Activated T-helper 1 cell treated with Interleukin-2 at 50 U/mL for 16 hours (primary cell): ENCODE data around the gene CD151.
A peak's percentile ranks its signal among the peaks of the same experiment; 100 is the strongest.

Source experiments
- DNase-seq: peaks from one replicate; pipeline ENCODE4 v3.0.0-alpha.2; 2020; ENCODE audit warnings: low read depth

Gene CD151

DNA sequence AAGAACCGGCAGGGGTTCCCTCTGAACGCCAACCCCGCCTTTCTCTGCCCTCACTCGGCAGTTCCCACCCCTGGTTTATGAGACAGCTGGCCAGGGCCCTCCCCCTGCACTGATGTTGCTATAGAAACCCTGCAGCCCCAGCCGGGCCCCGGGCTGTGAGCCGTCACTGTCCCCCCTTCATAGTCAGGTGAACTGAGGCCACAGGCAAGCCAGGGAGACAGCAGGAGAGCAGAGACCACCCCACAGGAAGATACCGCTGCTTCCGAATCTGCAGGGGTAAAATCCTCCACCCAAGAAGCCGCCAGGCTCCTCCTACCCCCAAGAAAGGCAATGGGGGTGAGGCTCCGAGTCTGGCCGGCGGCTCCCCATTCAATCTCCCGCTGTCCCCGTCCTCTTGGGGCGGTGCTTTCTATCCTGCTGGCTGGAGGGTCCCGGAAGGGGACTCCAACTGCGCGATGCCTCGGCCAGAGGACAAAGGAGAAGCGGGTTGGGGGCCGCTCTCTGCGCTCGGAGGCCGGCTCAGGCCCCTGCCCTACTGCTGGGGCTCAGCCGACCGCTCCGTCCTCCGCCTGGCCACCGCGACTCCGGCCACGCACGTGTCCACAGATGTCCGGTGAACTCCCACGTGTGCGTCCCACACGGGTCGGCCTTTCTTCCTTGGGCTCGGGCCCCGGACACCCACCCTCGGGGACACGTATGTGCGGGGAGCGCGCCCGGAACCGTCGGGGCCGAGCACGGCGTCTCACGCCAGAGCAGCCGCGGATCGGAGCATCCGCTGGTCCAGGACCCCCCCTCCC, 35.3 kb upstream of the CD151 start:
- peak; percentile 52 for DNase-seq

DNA sequence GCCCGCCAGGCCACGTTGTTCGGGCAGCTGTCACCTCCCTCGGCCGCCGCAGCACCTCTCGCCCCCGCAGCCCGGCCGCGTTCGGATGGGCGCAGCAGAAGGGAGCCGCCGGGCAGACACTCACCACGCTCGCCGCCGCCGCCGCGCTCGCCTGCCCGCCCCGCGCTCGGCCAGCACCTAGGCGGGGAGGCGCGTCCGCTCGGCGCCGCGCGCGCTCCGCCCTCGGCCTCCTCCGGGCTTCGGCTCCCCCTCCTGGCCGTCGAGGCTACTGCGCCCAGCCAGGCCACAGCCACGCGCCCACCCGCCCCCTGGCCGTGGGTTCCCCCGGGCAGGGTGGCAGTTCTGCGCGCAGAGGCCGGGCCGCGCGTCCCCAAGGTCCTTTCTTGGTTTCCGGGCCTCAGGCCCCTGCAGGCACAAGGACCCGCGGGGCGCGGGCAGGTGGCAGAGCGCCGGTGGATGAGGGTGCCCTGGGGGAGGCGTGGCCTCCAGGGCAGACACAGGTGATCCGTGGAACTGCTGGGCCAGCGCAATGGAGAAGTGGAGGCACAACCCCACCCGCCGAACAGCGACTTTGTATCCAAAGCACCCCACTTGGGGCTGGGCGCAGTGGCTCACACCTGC, 34.5 kb upstream of the CD151 start, which contains the start of gene SLC25A22:
Gene SLC25A22, minus strand, starts transcription at position 189 of the 621 bp plus-strand sequence. CDS start 3,275 bp downstream, outside the sequence.
- peak; percentile 78 for DNase-seq

DNA sequence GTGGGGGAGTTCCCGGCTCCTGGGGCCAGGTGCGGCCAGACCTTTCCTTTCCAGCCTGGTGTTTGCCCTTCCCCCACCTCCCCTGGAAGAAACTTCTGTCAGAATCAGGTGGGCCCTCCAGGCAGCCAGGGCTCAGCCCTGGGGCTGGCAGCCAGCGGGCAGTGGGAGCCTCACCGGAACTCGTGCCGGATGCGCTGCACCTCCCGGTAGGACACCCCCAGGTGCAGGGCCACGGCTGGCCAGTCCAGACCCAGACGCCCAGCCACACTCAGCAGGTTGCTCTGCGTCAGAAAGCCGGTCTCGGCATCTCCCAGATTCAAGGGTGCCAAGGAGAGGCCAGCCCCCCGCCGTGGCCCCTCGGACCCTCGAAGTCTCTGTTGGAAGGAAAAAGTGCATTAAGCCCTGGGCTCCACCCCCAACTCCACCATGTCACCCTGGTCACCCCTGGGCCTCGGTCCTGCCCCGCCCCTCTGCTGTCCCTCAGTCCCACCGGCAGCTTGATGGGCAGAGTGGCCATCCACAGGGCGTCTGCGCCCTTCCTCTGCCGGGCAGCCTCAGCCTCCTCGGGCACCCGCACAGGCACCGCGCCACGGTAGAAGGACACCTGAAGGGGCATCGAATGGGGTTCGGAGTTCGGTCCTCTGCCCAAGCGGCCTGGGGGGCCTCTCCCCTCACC, 33.0 kb upstream of the CD151 start:
- no peak for DNase-seq

- DNase-seq, result no peak
These were observed 32.3 kb upstream of the CD151 start for GRCh38 chr11:800473-800872.

DNA sequence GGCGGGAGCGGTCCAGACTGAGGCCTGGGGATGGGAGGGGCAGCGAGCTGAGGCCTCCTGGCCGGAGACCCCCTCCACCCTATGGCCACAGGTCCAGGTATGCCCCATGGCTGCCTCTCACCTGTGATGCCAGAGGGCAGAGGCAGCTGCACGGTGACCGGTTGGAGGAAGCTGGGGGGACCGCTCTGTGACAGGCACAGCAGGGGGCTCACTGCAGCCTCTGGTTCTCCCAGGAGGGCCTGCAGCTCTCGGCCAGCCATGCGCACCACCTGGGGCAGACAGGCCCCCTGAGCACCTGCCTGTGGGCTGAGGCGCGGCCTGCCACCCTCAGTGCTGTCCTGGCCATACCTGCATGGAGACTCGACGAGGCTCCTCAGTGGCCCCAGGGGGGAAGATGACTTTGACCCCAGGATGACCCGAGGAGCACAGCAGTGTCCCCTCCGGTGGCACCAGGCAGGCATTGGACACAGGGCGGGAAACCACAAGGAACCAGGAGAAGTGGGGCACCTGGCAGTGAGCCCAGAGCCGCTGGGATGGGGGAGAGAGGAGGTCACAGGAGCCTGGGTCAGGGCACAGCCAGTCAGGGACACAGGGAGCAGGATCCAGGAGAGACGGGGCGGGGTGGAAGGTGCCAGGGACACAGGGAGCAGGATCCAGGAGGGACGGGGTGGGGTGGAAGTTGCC, 31.5 kb upstream of the CD151 start:
- no peak for DNase-seq

GRCh38 chr11:802018-802617, 30.6 kb upstream of the CD151 start:
- no peak for DNase-seq

DNA sequence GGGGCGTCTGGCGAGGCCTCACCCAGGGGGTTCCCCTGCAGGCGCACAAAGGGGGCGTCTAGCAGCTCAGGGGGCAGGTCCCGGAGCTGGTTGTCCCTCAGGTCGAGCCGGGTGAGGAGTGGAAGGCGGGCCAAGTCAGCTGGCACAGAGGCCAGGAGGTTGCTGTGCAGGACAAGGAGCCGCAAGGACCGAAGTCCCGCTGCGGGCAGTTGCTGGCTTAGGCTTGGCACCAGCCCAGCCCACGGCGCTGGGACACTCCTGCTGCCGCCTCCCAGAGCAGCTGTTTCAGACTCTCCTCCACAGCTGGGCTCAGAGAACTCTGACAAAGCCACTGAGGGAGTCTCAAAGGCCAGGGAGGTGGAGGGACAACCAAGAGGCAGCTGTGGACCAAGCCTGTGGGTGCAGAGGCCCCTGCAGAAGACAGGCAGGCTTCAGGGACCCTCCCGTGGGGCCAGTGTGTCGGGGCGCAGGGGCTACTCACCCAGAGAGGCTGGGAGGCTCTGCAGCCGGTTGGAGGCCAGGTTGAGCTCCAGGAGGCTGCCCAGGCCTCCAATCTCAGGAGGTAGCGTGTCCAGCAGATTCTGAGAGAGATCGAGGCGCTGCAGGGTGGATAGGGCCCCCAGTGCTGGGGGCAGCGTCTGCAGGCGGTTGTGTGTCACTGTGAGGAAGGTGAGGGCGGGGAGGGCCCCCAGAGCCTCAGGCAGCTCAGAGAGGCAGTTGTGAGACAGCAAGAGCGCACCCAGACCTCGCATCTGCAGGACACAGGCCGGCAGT, 29.9 kb upstream of the CD151 start:
- no peak for DNase-seq

- DNase-seq, result no peak
These were observed 29.3 kb upstream of the CD151 start for GRCh38 chr11:803467-803742.

DNA sequence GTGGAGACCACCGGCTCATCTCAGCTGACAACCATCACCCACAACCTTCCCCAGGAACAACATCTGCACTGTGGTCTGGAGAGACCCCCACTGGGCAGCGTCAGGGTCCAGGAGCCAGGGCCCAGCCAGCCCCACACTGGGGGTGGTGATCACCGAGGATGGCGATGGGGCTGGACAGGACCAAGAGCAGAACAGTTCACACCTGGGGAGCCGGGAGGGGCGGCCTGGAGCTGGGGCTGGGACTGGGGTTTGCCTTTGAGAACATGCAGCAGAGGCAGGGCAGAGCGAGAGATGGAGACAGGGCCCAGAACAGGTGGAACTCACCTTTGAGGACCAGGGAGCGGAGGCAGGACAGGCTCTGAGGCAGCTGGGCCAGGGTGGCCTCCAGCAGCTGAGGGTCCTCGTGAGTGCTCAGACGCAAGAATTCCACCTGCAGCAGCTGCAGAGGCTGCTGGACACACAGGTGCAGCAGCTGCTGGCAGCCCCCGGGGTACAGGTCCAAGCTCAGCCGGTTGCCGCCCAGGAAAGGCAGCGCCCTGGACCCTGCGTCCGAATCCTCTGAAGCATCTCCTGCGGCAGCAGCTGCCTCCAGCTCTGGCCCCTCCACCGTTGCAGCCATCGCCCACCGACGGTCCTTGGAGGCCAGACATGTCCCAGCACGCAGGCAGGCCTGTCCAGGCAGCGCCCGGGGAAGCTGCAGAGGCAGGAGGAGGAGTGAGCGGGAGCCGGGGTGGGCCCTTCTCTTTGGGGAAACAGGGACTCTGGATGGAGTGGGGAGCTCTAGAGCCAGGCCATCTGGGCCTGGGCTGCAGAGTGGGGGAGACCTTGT, 28.8 kb upstream of the CD151 start:
- DNase-seq, result no peak

DNA sequence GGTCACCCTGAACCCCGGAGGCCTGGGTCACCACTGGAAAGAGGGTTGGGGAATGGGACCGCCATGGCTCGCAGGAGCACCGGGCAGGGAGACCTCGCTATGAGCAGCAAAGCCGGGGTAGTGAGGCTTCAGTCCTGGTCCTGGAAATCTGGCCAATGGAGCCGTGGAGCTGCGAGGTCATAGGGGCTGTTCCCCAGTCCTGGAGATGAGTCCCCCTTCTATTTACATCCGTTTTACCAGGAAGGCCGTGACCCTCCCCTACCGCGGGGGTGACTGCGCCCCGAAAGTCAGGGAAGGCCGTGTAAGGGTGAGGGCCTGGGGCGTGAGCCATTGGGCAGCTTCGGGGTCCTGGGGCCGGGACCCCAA, 28.2 kb upstream of the CD151 start:
- DNase-seq, result no peak

- DNase-seq, result no peak
These were observed 24.1 kb upstream of the CD151 start for GRCh38 chr11:808427-809286.

DNA sequence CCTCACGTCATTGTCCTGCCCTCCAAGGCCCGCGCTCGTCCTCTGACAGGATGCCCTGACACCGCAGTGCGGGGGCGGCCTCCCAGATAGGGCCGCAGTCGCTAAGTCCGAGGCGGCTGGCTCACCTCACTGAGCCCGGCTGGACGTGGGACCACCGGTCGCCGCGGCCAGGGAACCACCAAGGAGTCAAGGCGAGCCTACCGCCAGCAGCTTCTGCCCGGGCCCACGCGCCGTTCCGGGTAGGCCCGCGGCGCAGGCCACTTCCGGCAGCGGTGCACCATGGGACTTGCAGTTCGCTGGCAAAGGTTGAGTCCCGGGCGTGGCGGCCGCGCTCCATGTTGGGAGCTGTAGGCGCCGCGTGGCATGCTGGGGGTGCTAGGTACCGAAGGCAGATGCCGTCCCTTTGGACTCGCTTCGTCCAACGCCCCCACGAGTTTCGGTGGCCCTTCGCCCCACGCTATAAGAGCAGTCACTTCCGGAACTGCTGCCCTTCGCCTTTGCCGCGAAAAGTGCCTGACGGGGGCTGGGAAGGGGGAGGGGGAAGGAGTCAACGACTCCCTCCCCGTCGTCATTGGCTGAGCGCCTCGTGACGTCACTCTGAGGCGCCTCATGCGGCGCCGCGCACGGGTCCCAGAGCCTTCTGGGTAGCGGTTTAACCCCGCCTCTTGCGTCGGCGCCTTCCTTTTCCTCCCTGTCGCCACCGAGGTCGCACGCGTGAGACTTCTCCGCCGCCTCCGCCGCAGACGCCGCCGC, 23.3 kb upstream of the CD151 start, which contains the start of gene RPLP2:
Gene RPLP2, plus strand, starts transcription at position 681 of the 753 bp plus-strand sequence. CDS start 268 bp downstream, outside the sequence.
- peak; percentile 96 for DNase-seq

- DNase-seq, result no peak
These were observed 22.6 kb upstream of the CD151 start for GRCh38 chr11:810040-810567.

- DNase-seq, result no peak
These were observed 21.1 kb upstream of the CD151 start for GRCh38 chr11:811446-812245.

GRCh38 chr11:812390-812789, 20.4 kb upstream of the CD151 start:
- no peak for DNase-seq

DNA sequence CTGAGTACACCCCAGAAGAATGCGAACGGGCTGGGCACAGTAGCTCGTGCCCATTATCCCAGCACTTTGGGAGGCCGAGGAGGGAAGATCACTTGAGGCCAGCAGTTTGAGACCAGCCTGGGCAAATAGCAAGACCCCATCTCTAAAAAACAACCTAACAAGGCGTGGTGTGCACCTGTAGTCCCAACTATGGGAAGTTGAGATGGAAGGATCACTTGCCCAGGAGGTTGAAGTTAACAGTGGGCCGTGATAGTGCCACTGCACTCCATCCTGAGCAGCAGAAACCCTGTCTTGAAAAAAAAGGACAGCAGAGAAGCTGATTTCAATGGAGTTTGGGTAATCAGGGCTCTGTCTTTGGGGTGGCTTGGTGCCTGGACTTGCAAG, 19.7 kb upstream of the CD151 start:
- no peak for DNase-seq

GRCh38 chr11:813456-814096, 19.2 kb upstream of the CD151 start:
- no peak for DNase-seq
